HL-60 (cell line): ENCODE measurements around the gene DNAJC18.

Experiments used
- DNase-seq, 2 experiments: peaks; one replicate each; pipeline ENCODE4 v3.0.0-alpha.2; 2010 to 2020; ENCODE audit warnings: low read depth in 1 of 2, low spot score in 1 of 2
- H3K27ac ChIP-seq: fragments of 250-450 bp; sonication (Bioruptor Pico); replicated peaks from 2 replicates; pipeline ENCODE4 v1.5.1; 2020; ENCODE audit warnings: mild to moderate bottlenecking, moderate library complexity
- H3K27me3 ChIP-seq: fragments of 250-450 bp; sonication (Bioruptor Pico); 2 replicates; pipeline ENCODE4 v1.5.1; 2021; ENCODE audit warnings: mild to moderate bottlenecking, moderate library complexity; ENCODE audit not compliant: insufficient read depth, poor library complexity, severe bottlenecking
- H3K4me3 ChIP-seq: replicated peaks from 2 replicates; pipeline ENCODE4 v1.5.1; 2011; ENCODE audit warnings: mild to moderate bottlenecking, control low read depth, low read length; ENCODE audit not compliant: insufficient read depth
- GABPA ChIP-seq: IDR thresholded peaks from 2 replicates; pipeline ENCODE4 v1.6.1; 2012; ENCODE audit warnings: low read depth
- POLR2AphosphoS5 ChIP-seq: IDR thresholded peaks from 2 replicates; pipeline ENCODE4 v1.6.1; 2012; ENCODE audit warnings: low read depth
- SPI1 ChIP-seq: IDR thresholded peaks from 2 replicates; pipeline ENCODE4 v1.6.1; 2012; ENCODE audit warnings: low read depth, mild to moderate bottlenecking, borderline replicate concordance
- TF ChIP-seq, protein P1 (sequence below): IDR thresholded peaks from 2 replicates; pipeline ENCODE4 v1.6.1; 2012; ENCODE audit warnings: low read depth; ENCODE audit not compliant: insufficient replicate concordance
- TF ChIP-seq, protein P2 (sequence below): IDR thresholded peaks from one replicate; pipeline ENCODE4 v1.5.1; 2011; ENCODE audit warnings: low read length, control low read depth, inconsistent platforms; ENCODE audit not compliant: insufficient read depth

The DNAJC18 gene

GRCh38 chr5:139397921-139398320, 41.4 kb downstream of the DNAJC18 start:
- Histone ChIP-seq H3K27me3 (no peaks in the 10 kb centered on the region), H3K4me3 (no peak overlapping the region), H3K27ac (no peak overlapping the region)
- TF ChIP-seq, protein P1, sequence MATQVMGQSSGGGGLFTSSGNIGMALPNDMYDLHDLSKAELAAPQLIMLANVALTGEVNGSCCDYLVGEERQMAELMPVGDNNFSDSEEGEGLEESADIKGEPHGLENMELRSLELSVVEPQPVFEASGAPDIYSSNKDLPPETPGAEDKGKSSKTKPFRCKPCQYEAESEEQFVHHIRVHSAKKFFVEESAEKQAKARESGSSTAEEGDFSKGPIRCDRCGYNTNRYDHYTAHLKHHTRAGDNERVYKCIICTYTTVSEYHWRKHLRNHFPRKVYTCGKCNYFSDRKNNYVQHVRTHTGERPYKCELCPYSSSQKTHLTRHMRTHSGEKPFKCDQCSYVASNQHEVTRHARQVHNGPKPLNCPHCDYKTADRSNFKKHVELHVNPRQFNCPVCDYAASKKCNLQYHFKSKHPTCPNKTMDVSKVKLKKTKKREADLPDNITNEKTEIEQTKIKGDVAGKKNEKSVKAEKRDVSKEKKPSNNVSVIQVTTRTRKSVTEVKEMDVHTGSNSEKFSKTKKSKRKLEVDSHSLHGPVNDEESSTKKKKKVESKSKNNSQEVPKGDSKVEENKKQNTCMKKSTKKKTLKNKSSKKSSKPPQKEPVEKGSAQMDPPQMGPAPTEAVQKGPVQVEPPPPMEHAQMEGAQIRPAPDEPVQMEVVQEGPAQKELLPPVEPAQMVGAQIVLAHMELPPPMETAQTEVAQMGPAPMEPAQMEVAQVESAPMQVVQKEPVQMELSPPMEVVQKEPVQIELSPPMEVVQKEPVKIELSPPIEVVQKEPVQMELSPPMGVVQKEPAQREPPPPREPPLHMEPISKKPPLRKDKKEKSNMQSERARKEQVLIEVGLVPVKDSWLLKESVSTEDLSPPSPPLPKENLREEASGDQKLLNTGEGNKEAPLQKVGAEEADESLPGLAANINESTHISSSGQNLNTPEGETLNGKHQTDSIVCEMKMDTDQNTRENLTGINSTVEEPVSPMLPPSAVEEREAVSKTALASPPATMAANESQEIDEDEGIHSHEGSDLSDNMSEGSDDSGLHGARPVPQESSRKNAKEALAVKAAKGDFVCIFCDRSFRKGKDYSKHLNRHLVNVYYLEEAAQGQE = no peak
- no peak for TF ChIP-seq SPI1
- TF ChIP-seq GABPA = no peak
- TF ChIP-seq, protein P2, sequence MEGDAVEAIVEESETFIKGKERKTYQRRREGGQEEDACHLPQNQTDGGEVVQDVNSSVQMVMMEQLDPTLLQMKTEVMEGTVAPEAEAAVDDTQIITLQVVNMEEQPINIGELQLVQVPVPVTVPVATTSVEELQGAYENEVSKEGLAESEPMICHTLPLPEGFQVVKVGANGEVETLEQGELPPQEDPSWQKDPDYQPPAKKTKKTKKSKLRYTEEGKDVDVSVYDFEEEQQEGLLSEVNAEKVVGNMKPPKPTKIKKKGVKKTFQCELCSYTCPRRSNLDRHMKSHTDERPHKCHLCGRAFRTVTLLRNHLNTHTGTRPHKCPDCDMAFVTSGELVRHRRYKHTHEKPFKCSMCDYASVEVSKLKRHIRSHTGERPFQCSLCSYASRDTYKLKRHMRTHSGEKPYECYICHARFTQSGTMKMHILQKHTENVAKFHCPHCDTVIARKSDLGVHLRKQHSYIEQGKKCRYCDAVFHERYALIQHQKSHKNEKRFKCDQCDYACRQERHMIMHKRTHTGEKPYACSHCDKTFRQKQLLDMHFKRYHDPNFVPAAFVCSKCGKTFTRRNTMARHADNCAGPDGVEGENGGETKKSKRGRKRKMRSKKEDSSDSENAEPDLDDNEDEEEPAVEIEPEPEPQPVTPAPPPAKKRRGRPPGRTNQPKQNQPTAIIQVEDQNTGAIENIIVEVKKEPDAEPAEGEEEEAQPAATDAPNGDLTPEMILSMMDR = no peak
- TF ChIP-seq POLR2AphosphoS5 = no peak
- DNase-seq = no peak

- TF ChIP-seq, protein P1 = no peak
- no peak for TF ChIP-seq SPI1
- no peak for TF ChIP-seq GABPA
- no peak for TF ChIP-seq POLR2AphosphoS5
- TF ChIP-seq, protein P2 = no peak
- no peak overlapping the region for H3K4me3 ChIP-seq
- DNase-seq = no peak
- no peak overlapping the region for H3K27ac ChIP-seq
- no peaks in the 10 kb centered on the region for H3K27me3 ChIP-seq
Observed at GRCh38 chr5:139396691-139397090, 42.6 kb downstream of the DNAJC18 start.

GRCh38 chr5:139395844-139396640, 43.3 kb downstream of the DNAJC18 start:
- no peaks in the 10 kb centered on the region for H3K27me3 ChIP-seq
- H3K27ac ChIP-seq = no peak overlapping the region
- no peak overlapping the region for H3K4me3 ChIP-seq
- TF ChIP-seq, protein P2 = no peak
- TF ChIP-seq, protein P1 = no peak
- TF ChIP-seq GABPA = no peak
- no peak for TF ChIP-seq POLR2AphosphoS5
- no peak for TF ChIP-seq SPI1
- DNase-seq = no peak
